Osteocyte (in vitro differentiated cells): ENCODE data around the gene SCAMP3. TPM values are rescaled to one million over a fixed set of nuclear protein-coding genes. Genes with fewer than 3 reads are reported as not detected.
"Not testable (repeated sequence)": the region's sequence is repeated elsewhere in the genome, so short reads cannot be mapped to it uniquely, and the experiment has no call there.

ENCODE experiments used
- DNase-seq: peaks from one replicate; pipeline ENCODE4 v3.0.0; 2021; ENCODE audit warnings: mixed read lengths; ENCODE audit not compliant: unreplicated experiment; ENCODE audit errors: extremely low spot score
- H3K27ac Mint-ChIP-seq: one replicate; pipeline ENCODE4 v1.8.0; 2021; ENCODE audit warnings: mild to moderate bottlenecking, mixed read lengths; ENCODE audit not compliant: unreplicated experiment
- H3K27me3 Mint-ChIP-seq: one replicate; pipeline ENCODE4 v1.8.0; 2021; ENCODE audit warnings: mixed read lengths; ENCODE audit not compliant: unreplicated experiment
- H3K36me3 Mint-ChIP-seq: one replicate; pipeline ENCODE4 v1.8.0; 2021; ENCODE audit warnings: mixed read lengths; ENCODE audit not compliant: unreplicated experiment
- H3K4me1 Mint-ChIP-seq: one replicate; pipeline ENCODE4 v1.8.0; 2021; ENCODE audit warnings: mixed read lengths; ENCODE audit not compliant: unreplicated experiment
- H3K4me3 Mint-ChIP-seq: one replicate; pipeline ENCODE4 v1.8.0; 2021; ENCODE audit warnings: mild to moderate bottlenecking, moderate library complexity, mixed read lengths; ENCODE audit not compliant: unreplicated experiment
- H3K9me3 Mint-ChIP-seq: one replicate; pipeline ENCODE4 v1.8.0; 2021; ENCODE audit warnings: mixed read lengths; ENCODE audit not compliant: unreplicated experiment
- CTCF ChIP-seq: fragments of 200-600 bp; sonication (generic); IDR thresholded peaks from 2 replicates; pipeline ENCODE4 v1.5.0; 2021; ENCODE audit warnings: antibody characterized with exemption, mild to moderate bottlenecking, moderate library complexity
- total RNA-seq: library from RNA; stranded (reverse); gene quantifications from 2 replicates; pipeline ENCODE4 v1.2.1, GENCODE V29; 2021

SCAMP3 gene
- total RNA-seq, 1 donor from 2014 or later = 73.7 TPM

GRCh38 chr1:155294520-155295182 lies 32.5 kb upstream of the SCAMP3 start:
- Mint-ChIP-seq H3K4me3 (no peak overlapping the region), H3K9me3 (no peaks in the 10 kb centered on the region), H3K4me1 (no peaks in the 10 kb centered on the region), H3K36me3 (no peaks in the 10 kb centered on the region), H3K27me3 (peaks cover 19% of the 10 kb centered on the region), H3K27ac (no peak overlapping the region)
- no peak for TF ChIP-seq CTCF
- no peak for DNase-seq

- Mint-ChIP-seq H3K36me3 (no peaks in the 10 kb centered on the region), H3K27ac (no peak overlapping the region), H3K4me1 (no peaks in the 10 kb centered on the region), H3K9me3 (no peaks in the 10 kb centered on the region), H3K27me3 (peaks cover 19% of the 10 kb centered on the region), H3K4me3 (no peak overlapping the region)
- no peak for DNase-seq
- TF ChIP-seq CTCF = no peak
These were observed 31.1 kb upstream of the SCAMP3 start for GRCh38 chr1:155293086-155293749.

- H3K27ac Mint-ChIP-seq, DNase-seq, H3K4me3 Mint-ChIP-seq, H3K4me1 Mint-ChIP-seq, H3K36me3 Mint-ChIP-seq, H3K27me3 Mint-ChIP-seq, H3K9me3 Mint-ChIP-seq: not testable (repeated sequence)
These were observed 28.8 kb upstream of the SCAMP3 start for GRCh38 chr1:155291006-155291405.

- TF ChIP-seq CTCF = no peak
- peaks cover 3% of the 10 kb centered on the region for H3K27me3 Mint-ChIP-seq
- no peak overlapping the region for H3K4me3 Mint-ChIP-seq
- DNase-seq = no peak
- no peaks in the 10 kb centered on the region for H3K4me1 Mint-ChIP-seq
- no peaks in the 10 kb centered on the region for H3K9me3 Mint-ChIP-seq
- H3K27ac Mint-ChIP-seq = no peak overlapping the region
- H3K36me3 Mint-ChIP-seq = no peaks in the 10 kb centered on the region
These were observed 25.9 kb upstream of the SCAMP3 start for GRCh38 chr1:155287987-155288543.

GRCh38 chr1:155286544-155286943 lies 24.4 kb upstream of the SCAMP3 start:
- Mint-ChIP-seq H3K4me3 (no peak overlapping the region), H3K9me3 (no peaks in the 10 kb centered on the region), H3K36me3 (no peaks in the 10 kb centered on the region), H3K27me3 (no peaks in the 10 kb centered on the region), H3K27ac (no peak overlapping the region), H3K4me1 (no peaks in the 10 kb centered on the region)
- no peak for DNase-seq
- no peak for TF ChIP-seq CTCF
